GM18499 (cell line): ENCODE results near the gene PQBP1.

Source experiments
- ATAC-seq: cut with Tn5 transposase; IDR thresholded peaks from one replicate; pipeline ENCODE4 v1.9.1; 2021; ENCODE audit warnings: moderate number of reproducible peaks; ENCODE audit not compliant: insufficient read depth, unreplicated experiment

PQBP1 gene

DNA sequence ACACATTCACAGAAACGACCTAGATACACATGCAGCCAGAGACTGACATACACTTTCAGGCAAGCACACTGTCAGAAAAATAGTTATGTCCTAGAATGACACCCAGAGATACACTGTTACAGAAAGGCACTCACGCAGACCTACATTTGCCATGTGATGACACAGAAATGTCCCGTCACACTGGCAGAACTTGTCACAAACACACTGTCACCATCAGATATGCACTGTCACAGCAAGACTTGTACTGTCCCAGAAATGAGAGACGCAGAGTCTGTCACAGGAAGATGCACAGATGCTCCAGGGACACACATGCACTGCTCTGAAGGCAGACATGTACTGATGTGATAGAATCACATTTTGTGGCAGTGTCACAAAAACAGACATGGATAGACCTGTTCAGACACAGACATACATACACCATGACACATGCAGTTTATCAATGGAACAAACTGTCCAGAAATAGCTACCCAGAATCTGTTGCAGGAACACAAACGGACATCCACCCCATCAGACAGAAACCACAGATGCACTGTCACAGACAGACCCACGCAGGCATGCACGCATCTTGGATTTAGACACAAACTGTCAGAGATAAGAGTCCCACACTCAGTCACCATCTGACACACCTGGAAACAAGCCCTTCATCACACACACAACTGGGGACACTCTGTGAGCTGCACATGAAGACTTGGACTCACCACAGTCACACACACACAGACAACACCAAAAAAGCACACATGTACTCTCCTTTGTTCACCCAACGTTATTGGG lies 22.4 kb downstream of the PQBP1 start:
- no peak for ATAC-seq

- ATAC-seq = no peak
Observed at GRCh38 chrX:48920718-48921104, 23.0 kb downstream of the PQBP1 start.

- ATAC-seq = no peak
Observed at GRCh38 chrX:48923771-48924170, 26.0 kb downstream of the PQBP1 start.

DNA sequence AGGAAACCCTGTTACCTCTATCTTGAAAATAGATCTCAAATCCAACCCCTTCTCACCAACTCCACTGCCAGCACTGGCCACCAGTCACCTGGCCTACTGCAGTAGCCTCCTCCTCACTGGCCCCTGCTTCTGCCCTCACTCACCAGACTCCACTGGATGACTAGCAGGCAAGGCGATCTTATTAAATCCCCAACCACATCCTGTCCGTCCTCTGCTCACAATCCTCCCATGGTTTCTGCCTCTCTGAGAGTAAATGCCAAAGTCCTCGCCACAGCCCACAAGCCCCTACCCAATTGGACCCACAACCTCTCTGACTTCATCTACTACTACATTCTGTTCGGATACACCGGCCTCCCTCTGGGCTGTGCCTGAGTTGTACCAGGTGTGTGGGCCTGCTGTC lies 26.5 kb downstream of the PQBP1 start:
- no peak for ATAC-seq

GRCh38 chrX:48927123-48927522 lies 29.4 kb downstream of the PQBP1 start:
- ATAC-seq = no peak

DNA sequence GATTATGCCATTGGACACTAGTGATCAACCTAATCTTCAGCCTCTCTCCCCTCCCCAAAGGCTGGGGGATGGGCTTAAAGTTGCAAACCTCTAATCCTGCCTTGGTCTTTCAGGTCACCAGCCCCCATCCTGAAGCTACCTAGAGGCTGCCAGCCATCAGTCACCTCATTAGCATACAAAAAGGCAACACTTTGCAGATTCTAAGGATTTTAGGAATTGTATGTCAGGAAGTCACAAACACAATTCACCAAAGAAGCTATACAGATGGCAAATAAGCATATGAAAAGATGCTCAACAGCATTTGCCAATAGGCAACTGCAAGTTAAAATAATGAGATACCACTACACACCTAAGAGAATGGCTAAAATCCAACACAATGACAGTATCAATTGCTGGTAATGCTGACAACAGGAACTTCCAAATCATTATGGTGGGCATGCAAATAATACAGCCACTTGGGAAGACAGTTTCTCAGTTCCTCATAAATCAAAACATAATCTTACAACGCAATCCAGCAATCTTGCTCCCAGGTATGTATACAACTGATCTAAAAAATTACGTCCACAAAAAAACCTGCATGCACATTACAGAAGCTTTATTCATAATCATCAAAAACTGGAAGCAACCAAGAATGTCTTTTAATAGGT lies 30.1 kb downstream of the PQBP1 start:
- ATAC-seq = no peak

- ATAC-seq = no peak
Observed at GRCh38 chrX:48933757-48934156, 36.0 kb downstream of the PQBP1 start.

DNA sequence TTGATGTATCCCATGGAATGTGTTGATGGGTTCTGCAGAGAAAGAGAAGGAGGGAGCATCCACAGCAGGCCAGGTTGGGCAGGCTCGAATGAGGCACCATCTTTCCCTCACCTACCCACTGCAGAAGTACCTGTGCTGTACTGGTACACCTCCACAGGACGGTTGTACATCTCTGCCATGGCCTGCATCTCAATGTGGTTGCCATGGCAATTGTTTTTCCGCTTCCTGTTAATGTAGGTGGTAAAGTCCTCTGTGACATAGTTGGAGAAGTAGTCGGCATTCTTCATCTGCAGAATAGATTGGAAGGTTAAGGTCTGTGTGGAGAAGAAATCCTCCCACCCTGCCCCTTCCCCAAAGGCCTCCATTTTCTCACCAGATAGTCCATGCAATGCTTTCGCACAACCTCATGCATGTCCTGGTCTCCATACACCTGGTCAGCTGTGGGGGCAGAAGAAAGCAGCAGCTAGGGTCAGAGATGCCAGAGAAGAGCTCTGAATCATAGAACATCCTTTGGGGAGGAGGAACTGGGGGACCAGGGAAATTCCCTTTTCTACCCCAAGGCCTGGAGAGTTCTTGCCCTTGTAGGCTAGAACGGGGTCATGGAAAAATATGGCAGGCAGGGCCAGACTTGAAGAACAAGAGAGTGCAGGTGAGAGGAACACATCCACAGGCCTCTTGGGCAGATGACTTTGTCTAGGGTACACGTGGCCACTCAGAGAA lies 37.0 kb downstream of the PQBP1 start:
- ATAC-seq = no peak

- ATAC-seq = no peak
Observed at GRCh38 chrX:48935301-48935670, 37.6 kb downstream of the PQBP1 start.

GRCh38 chrX:48936429-48937053 lies 38.8 kb downstream of the PQBP1 start:
- ATAC-seq = no peak

GRCh38 chrX:48937054-48937907 lies 39.6 kb downstream of the PQBP1 start:
- peak; percentile 28 for ATAC-seq

GRCh38 chrX:48938721-48939425 lies 41.1 kb downstream of the PQBP1 start:
- peak; percentile 40 for ATAC-seq

DNA sequence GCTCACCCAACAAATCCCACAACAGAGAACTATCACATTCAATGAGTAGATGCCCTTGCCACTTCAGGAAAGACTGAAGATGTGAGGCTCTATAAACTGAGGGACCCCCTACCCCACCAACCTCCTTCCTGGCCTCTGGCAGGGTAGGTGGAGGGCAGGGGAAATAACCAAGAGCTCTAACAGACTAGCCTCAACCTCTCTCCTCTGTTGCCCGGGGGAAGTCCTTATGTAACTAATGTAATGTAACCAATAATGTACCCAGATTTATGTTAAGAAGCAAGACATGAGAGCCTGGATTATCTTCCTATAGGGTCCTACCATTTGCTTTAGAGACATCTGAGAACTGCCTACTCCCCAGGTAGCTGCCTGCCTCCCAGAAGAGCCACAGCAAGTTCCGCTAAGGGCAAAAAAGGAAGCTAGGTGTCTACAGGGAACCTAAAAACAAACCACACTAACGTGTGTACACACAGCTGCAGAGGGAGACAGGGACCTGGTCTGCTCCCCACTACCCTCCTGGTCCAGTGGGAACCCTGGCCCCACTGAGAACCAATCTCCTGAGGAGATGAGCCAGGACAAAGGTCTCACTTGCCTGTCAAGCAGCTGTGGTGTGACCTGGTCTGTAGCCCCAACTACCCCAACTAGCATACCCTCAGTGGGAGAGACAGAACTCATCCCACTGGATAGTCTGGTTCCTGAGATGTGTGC lies 41.9 kb downstream of the PQBP1 start:
- no peak for ATAC-seq

DNA sequence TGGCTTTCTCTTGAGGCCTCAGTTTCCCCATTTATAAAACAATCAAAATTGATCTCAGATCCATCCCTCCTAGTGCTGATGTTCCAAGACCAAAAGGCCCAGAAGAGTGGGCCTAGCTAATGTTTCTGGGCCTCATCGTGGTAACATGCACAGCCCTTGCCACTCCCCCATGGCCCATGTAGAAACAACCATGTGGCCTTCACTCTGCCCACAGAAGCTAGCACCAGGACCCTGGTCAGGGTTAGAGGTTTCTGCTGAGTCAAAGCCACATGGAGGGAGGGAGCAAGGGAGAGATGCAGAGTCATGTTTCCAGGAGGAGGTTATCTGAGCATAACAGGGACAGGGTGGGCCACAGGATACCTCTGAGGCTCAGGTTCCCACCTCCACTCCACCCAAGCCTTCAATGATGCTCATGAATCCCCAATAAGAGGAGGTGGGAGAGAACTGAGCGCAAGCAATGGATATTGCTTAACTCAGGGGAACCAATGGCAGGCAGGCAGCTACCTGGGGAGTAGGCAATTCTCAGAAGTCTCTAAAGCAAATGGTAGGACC lies 42.8 kb downstream of the PQBP1 start:
- ATAC-seq = no peak

- no peak for ATAC-seq
Observed at GRCh38 chrX:48942895-48943294, 45.2 kb downstream of the PQBP1 start.

DNA sequence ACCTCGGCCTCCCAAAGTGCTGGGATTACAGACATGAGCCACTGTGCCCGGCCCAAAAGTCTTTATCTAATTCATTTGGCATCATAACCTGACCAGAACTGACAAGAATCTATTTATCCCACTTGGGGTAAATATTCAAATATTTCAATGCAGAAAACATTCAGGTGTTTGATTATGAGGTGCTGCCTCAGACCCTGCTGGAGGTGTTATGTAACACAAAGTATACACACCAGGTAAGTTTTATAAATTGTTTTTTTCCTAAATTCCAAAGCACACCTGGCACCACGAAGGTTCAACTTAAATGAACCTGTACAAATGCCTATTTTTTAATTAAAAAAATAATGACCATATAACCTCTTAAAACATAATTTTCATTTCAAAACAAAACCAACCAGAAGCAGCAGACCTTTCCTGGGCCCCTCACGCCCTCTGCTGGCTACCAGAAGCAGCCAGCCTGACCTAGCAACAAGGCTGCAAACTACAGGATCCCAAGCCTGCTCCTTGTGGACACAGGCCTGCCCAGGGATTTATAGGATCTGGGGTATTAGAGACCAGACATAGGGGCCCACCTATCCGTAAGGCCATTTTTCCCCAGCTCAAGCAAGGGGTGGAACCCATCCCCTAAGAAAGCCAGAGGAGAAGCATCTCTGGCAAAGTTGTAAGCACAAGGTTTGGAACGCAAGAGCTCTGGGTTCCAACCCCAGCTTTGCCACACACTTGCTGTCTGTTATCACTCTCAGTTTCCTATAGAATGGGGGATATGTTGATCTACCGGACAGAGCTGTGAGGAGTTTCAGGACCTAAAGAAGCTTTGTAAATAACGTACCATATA lies 48.0 kb downstream of the PQBP1 start:
- ATAC-seq = no peak

DNA sequence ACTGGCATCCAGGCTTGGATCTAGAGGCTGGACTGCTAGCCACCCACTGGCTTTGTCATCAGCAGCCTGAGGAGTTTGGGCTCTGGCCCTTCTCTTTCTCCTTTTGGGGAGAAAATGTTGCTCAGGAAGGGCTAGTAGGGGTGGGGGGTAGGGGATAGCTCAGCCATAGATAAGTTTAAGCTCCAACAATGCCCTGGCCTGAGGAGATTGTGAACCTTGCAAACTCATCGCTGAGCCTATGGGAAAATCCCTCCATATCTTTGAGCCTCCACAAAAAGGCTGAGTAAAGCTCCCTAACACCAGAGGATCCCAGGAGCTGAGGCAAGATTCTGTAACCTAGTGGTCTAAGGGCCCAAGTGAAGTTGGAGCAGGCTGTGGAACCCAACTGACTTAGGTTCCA lies 50.9 kb downstream of the PQBP1 start:
- ATAC-seq = no peak
